Measurements from ENCODE around the gene PODXL2. TPM values are rescaled to one million over a fixed set of nuclear protein-coding genes. Genes with fewer than 3 reads are reported as not detected.
A peak's percentile ranks its signal among the peaks of the same experiment; 100 is the strongest.

PODXL2 gene
- total and polyA plus RNA-seq, 8 donors, result 2.9 to 18.0 (median 14.5) TPM

DNA sequence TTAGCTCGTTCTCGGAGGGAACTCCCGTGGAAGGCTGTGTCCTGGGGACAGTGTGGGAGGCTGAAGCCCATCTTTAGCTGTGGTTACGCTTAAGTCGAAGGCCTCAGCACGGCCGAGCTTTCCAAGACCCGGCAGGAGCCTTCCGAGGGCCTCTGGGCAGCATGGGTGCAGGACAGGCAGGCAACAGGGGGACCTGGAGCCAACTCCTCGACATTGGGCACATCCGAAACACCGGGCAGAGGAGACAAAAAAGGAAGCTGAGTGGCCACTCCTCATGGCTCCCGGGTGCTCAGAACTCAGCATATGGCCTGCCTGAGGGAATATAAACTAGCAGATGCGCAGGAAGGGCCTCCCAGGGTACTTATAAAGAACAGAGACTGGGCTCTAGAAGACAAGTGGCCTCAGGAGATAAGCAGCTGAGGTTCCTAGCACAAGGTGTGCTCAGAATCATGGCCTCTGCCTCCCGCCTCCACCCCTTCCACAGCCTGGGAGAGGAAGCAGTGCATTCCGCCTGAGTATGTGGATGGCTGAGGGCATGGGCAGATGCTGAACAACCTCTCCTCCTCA is 77.9 kb downstream of the PODXL2 start:
- intact Hi-C loops (cut with DNase I), result no loop called here
- Histone ChIP-seq H3K36me3 (peaks cover 0 to 39% of the 10 kb centered on the region in 2 donors), H3K27me3 (no peaks in the 10 kb centered on the region), H3K9me3 (no peaks in the 10 kb centered on the region), H3K27ac (no peak overlapping the region), H3K4me3 (no peak overlapping the region), H3K4me1 (peaks cover 0 to 16% of the 10 kb centered on the region in 2 donors)
- DNase-seq (peak in 1 of 4 donors; percentile 15), ATAC-seq (no peak)
- TF ChIP-seq CTCF (IDR thresholded peaks at IDR 0.05), result no peak

- ATAC-seq, result no peak
- Histone ChIP-seq H3K9me3 (no peaks in the 10 kb centered on the region), H3K4me1 (peaks cover 0 to 10% of the 10 kb centered on the region in 2 donors), H3K27me3 (no peaks in the 10 kb centered on the region), H3K4me3 (no peak overlapping the region), H3K36me3 (peaks cover 0 to 50% of the 10 kb centered on the region in 2 donors), H3K27ac (peak overlapping the region in 1 of 2 donors; percentile 25)
- TF ChIP-seq CTCF (IDR thresholded peaks at IDR 0.05), result no peak
- intact Hi-C loops (cut with DNase I), result no loop called here
- peak in 2 of 4 donors; percentile 26 to 45 for DNase-seq
These were observed 78.9 kb downstream of the PODXL2 start for GRCh38 chr3:127707851-127708411.

DNA sequence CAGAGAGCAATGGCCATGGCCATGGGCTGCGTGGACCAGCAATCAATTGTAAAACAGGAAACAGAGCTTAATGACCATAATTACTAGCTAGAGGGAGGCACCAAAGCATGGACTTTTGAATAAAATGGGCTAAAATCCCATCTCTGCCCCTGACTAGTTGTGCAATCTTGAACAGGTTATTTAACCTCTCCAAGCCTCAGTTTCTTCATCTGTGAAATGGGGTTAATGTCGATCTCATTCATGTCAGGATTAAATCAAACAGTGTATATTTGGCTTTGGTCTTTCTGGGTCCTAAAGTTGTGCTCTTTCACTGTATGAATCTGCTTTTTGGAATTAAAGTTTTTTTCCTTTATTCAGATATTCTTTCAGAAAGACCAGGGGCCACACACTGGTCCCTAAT is 79.9 kb downstream of the PODXL2 start:
- Histone ChIP-seq H3K27me3 (no peaks in the 10 kb centered on the region), H3K27ac (no peak overlapping the region), H3K36me3 (peaks cover 0 to 51% of the 10 kb centered on the region in 2 donors), H3K9me3 (no peaks in the 10 kb centered on the region), H3K4me1 (peaks cover 0 to 13% of the 10 kb centered on the region in 2 donors), H3K4me3 (no peak overlapping the region)
- no peak for TF ChIP-seq CTCF (IDR thresholded peaks at IDR 0.05)
- intact Hi-C loops (cut with DNase I), result no loop called here
- ATAC-seq (no peak), DNase-seq (no peak)

DNA sequence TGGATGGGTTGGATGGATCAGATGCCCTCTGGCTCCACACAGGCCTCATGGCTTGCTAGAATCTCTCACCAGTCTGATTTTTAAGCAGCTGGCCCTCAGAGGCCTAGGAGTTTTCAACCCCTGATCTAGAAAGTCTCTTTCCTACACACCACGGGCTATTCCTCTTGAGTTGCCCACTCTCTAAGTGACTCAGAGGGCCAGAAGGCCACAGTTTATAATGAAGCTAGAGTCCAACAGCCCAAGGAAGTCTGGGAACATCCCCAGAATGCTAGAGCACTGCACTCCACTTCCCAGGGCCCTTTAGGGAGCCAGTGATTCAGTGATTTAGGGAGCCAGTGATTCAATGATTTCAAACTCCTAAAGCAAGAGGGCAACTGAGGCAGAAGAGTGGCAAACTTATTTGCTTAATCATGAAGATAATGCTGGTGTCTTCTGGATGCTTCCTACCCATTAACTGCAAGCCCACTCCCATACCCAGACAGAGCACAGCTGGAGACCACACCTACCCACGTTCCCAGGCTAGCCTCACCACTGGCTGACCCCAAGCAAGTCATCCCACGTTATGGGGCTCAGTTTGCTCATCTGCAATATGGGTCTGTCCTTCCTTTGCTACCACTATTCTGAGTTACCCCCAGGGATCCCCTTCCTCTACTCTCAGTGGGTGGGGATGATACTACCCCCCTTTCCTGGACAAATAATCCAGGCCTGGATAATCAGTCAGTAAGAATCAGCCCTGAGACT is 80.5 kb downstream of the PODXL2 start:
- H3K36me3 ChIP-seq, result peaks cover 0 to 55% of the 10 kb centered on the region in 2 donors
- no peaks in the 10 kb centered on the region for H3K9me3 ChIP-seq
- DNase-seq (peak in 1 of 4 donors; percentile 10), ATAC-seq (no peak)
- H3K4me3 ChIP-seq, result no peak overlapping the region
- intact Hi-C loops (cut with DNase I), result no loop called here
- H3K4me1 ChIP-seq, result peaks cover 3 to 18% of the 10 kb centered on the region in 2 donors
- H3K27ac ChIP-seq, result no peak overlapping the region
- TF ChIP-seq CTCF (IDR thresholded peaks at IDR 0.05), result no peak
- H3K27me3 ChIP-seq, result no peaks in the 10 kb centered on the region

Data from left lung (tissue), 10 donors.